Sigmoid colon (tissue), 4 donors: ENCODE results near the gene PIP4K2A.

Experiments
- EP300 ChIP-seq, 4 donors: sonication (generic); formaldehyde crosslinking; IDR thresholded peaks; one replicate each; pipeline ENCODE4 v1.6.1; 2017; ENCODE audit warnings: antibody characterized with exemption in 4 of 4
- POLR2A ChIP-seq, 2 donors: fragments of 450-650 bp; IDR thresholded peaks; one replicate each; pipeline ENCODE4 v1.6.1; 2016; ENCODE audit warnings: antibody characterized with exemption in 2 of 2, mild to moderate bottlenecking in 2 of 2, moderate library complexity in 2 of 2
- TF ChIP-seq, protein P1 (sequence below), 4 experiments: fragments of 450-650 bp in 3 of 4; fragments of 200-600 bp in 1 of 4; IDR thresholded peaks; one replicate each; pipeline ENCODE4 v1.5.1; 2016 to 2019; ENCODE audit warnings: antibody characterized with exemption in 4 of 4, mild to moderate bottlenecking in 3 of 4, moderate library complexity in 2 of 4

DNA sequence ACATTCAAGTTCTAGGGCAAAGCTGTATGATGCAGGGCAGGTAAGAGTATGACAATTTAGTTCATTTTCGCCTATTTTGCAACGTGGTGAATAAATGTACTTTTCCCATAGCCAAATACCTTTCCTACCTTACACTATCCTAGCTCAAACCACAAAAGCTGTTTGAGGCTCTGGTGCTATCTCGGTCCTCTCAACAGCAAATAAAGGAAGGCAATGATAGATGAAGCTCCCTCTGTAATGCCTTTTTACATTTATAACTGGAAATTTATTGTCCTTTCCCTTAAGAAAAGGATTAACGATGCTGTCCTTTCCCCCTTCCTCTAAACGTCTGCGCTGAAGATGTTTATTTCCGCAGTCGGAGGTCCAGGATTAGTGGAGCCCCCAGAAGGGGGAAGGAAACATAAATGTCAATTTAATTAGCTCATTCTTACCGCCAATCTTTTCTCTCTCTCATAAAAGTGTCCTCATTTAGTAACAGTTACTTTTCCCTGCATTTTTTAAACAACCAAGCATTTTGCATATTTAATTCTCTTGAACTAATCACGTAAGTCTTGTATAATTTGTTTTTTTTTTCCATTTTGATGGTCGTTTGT, 114.6 kb downstream of the PIP4K2A start:
- TF ChIP-seq POLR2A (IDR thresholded peaks at IDR 0.05) (no peak), EP300 (IDR thresholded peaks at IDR 0.05) (no peak)
- TF ChIP-seq, protein P1, sequence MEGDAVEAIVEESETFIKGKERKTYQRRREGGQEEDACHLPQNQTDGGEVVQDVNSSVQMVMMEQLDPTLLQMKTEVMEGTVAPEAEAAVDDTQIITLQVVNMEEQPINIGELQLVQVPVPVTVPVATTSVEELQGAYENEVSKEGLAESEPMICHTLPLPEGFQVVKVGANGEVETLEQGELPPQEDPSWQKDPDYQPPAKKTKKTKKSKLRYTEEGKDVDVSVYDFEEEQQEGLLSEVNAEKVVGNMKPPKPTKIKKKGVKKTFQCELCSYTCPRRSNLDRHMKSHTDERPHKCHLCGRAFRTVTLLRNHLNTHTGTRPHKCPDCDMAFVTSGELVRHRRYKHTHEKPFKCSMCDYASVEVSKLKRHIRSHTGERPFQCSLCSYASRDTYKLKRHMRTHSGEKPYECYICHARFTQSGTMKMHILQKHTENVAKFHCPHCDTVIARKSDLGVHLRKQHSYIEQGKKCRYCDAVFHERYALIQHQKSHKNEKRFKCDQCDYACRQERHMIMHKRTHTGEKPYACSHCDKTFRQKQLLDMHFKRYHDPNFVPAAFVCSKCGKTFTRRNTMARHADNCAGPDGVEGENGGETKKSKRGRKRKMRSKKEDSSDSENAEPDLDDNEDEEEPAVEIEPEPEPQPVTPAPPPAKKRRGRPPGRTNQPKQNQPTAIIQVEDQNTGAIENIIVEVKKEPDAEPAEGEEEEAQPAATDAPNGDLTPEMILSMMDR (IDR thresholded peaks at IDR 0.05): no peak
